Gastroesophageal sphincter (tissue), 4 donors: ENCODE measurements around the gene CIITA. TPM values are rescaled to one million over a fixed set of nuclear protein-coding genes. Genes with fewer than 3 reads are reported as not detected.
A peak's percentile ranks its signal among the peaks of the same experiment; 100 is the strongest.
"Not testable (repeated sequence)": the region's sequence is repeated elsewhere in the genome, so short reads cannot be mapped to it uniquely, and the experiment has no call there.

ENCODE experiments used
- ATAC-seq: fragments of 150-250 bp; one replicate; pipeline ENCODE4 v1.9.1; 2016; ENCODE audit warnings: mild to moderate bottlenecking, moderate library complexity
- H3K27ac ChIP-seq, 4 donors: fragments of 200-600 bp; sonication (generic) in 3 of 4; 1 replicate in 3 of 4; 2 replicates in 1 of 4; pipeline ENCODE4 v1.5.1; 2016 to 2019
- H3K27me3 ChIP-seq: fragments of 200-600 bp; sonication (generic); one replicate; pipeline ENCODE4 v1.5.1; 2019
- H3K36me3 ChIP-seq, 2 donors: fragments of 200-600 bp; sonication (generic); one replicate each; pipeline ENCODE4 v1.5.1; 2019; ENCODE audit warnings: control low read depth in 1 of 2
- H3K4me1 ChIP-seq, 3 donors: fragments of 200-600 bp; sonication (generic); 1 replicate in 2 of 3; 2 replicates in 1 of 3; pipeline ENCODE4 v1.5.1; 2016 to 2019; ENCODE audit warnings: control low read depth in 2 of 3
- H3K4me3 ChIP-seq, 2 donors: fragments of 200-600 bp; sonication (generic); one replicate each; pipeline ENCODE4 v1.5.1; 2019; ENCODE audit warnings: mild to moderate bottlenecking in 1 of 2, moderate library complexity in 1 of 2
- H3K9me3 ChIP-seq, 3 donors: fragments of 200-600 bp; sonication (generic); one replicate each; pipeline ENCODE4 v1.5.1; 2017 to 2019; ENCODE audit warnings: control low read depth in 2 of 3
- EP300 ChIP-seq: sonication (generic); formaldehyde crosslinking; IDR thresholded peaks from one replicate; pipeline ENCODE4 v1.6.1; 2017; ENCODE audit warnings: antibody characterized with exemption, mild to moderate bottlenecking
- POLR2A ChIP-seq, 2 donors: fragments of 450-650 bp; IDR thresholded peaks; one replicate each; pipeline ENCODE4 v1.6.1; 2017; ENCODE audit warnings: antibody characterized with exemption in 2 of 2, mild to moderate bottlenecking in 2 of 2, moderate library complexity in 1 of 2
- POLR2AphosphoS5 ChIP-seq: sonication (generic); formaldehyde crosslinking; IDR thresholded peaks from one replicate; pipeline ENCODE4 v1.6.1; 2017; ENCODE audit warnings: antibody characterized with exemption
- WGBS, 2 donors: methylation state at CpG; one replicate each; pipeline ENCODE4 v1.1.5; 2018; ENCODE audit warnings: low coverage in 1 of 2; 5-methylcytosine and 5-hydroxymethylcytosine counted together
- total RNA-seq, 4 donors: library from RNA; depleted of rRNA; stranded (reverse); fragments of >200 nt; gene quantifications; one replicate each; pipeline ENCODE4 v1.1.0, GENCODE V29; 2016
- TF ChIP-seq, protein P1 (sequence below), 4 experiments: fragments of 200-600 bp in 2 of 4; fragments of 450-650 bp in 2 of 4; sonication (generic) in 1 of 4; IDR thresholded peaks; one replicate each; pipeline ENCODE4 v1.5.1; 2017 to 2019; ENCODE audit warnings: antibody characterized with exemption in 4 of 4, mild to moderate bottlenecking in 2 of 4, moderate library complexity in 2 of 4

The CIITA gene
- total RNA-seq, 4 donors from 2014 or later, result 4.3 to 26.5 (median 7.4) TPM

DNA sequence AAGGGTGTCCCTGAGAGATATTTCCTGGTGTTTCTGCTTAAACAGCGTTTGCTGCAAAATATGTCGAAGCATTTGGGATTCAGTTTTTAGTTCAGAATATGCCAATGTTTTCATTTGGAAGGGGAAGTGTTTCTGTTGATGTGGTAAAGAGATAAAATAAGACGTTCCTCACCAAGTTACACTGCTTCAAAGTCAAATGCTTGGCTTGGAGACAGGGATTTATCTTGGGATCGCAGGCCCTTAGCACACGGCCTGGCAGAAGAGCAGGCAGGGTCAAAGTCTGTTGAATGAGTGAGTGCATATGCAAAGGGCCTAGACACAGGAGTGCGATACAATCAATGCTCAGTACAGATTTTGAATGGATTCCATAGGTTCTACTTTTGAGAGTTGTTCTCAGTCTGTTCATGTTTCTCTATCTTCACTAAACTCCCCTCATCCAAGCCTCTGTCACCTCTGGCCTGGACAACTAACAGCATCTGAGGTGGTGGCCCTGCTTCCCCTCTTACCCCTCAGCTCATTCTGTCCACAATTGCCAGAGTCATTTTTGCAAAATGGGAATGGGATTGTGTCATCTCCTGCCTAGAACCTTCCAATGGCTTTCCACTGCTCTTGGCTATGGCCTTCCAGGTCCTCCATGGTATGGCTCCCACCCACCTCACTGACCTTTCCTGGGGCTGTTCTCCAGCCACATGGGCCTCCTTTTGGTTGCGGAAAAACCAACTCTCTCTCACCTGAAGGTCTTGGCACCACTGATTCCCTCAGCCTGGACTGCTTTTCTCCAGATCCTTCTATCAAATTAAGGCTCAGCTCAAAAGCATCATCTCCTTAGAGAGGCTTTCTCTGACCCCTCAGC is 62.0 kb downstream of the CIITA start:
- Histone ChIP-seq H3K27ac (peak overlapping the region in 3 of 4 donors; percentile 85 to 94 (median 87)), H3K36me3 (peaks cover 0 to 4% of the 10 kb centered on the region in 2 donors), H3K9me3 (no peaks in the 10 kb centered on the region), H3K27me3 (no peaks in the 10 kb centered on the region), H3K4me3 (peak overlapping the region in 1 of 2 donors; percentile 79), H3K4me1 (peaks cover 8 to 88% (median 70%) of the 10 kb centered on the region in 3 donors)
- no peak for ATAC-seq
- 51 to 53% methylated on average over 5 to 7 of the region's 7 CpGs for WGBS, 2 donors
- TF ChIP-seq POLR2AphosphoS5 (no peak), EP300 (no peak), POLR2A (IDR thresholded peaks at IDR 0.05) (no peak)
- TF ChIP-seq, protein P1, sequence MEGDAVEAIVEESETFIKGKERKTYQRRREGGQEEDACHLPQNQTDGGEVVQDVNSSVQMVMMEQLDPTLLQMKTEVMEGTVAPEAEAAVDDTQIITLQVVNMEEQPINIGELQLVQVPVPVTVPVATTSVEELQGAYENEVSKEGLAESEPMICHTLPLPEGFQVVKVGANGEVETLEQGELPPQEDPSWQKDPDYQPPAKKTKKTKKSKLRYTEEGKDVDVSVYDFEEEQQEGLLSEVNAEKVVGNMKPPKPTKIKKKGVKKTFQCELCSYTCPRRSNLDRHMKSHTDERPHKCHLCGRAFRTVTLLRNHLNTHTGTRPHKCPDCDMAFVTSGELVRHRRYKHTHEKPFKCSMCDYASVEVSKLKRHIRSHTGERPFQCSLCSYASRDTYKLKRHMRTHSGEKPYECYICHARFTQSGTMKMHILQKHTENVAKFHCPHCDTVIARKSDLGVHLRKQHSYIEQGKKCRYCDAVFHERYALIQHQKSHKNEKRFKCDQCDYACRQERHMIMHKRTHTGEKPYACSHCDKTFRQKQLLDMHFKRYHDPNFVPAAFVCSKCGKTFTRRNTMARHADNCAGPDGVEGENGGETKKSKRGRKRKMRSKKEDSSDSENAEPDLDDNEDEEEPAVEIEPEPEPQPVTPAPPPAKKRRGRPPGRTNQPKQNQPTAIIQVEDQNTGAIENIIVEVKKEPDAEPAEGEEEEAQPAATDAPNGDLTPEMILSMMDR (IDR thresholded peaks at IDR 0.05), result no peak

DNA sequence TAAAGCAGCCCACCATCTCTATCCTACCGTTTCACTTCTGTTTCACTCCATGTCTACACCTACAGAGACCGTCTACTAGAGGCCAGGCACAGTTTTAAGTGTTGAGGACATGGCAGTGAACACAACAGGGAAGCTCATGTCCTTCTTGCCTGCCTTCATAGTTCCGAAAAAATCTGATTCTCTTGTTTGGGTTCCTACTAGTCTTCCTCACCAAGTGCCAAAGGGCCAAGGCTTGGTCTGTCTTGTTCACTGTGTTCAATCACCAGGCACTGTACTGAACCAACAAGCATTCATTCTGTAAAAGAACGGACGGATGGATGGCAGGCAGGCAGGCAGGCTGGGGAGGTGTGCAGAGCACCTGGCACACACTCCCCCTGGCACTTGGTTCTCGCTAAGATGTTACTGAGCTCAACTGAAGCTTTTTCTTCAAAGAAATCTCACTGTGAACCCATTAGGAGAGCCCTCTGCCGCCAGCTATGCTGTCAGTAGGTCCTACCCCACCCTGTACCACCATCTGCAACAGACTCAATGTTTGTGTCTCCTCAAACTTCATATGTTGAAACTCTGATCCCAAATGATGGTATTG is 62.7 kb downstream of the CIITA start:
- Histone ChIP-seq H3K9me3 (no peaks in the 10 kb centered on the region), H3K4me1 (peaks cover 8 to 82% (median 65%) of the 10 kb centered on the region in 3 donors), H3K27ac (peak overlapping the region in 3 of 4 donors; percentile 85 to 94 (median 87)), H3K27me3 (no peaks in the 10 kb centered on the region), H3K4me3 (peak overlapping the region; percentile 79 to 91), H3K36me3 (no peaks in the 10 kb centered on the region)
- WGBS, 2 donors, result 76 to 100% methylated on average over 1 to 3 of the region's 7 CpGs
- TF ChIP-seq EP300, result no peak
- TF ChIP-seq POLR2A (IDR thresholded peaks at IDR 0.05), result no peak
- TF ChIP-seq POLR2AphosphoS5, result no peak
- TF ChIP-seq, protein P1 (IDR thresholded peaks at IDR 0.05), result no peak
- no peak for ATAC-seq

DNA sequence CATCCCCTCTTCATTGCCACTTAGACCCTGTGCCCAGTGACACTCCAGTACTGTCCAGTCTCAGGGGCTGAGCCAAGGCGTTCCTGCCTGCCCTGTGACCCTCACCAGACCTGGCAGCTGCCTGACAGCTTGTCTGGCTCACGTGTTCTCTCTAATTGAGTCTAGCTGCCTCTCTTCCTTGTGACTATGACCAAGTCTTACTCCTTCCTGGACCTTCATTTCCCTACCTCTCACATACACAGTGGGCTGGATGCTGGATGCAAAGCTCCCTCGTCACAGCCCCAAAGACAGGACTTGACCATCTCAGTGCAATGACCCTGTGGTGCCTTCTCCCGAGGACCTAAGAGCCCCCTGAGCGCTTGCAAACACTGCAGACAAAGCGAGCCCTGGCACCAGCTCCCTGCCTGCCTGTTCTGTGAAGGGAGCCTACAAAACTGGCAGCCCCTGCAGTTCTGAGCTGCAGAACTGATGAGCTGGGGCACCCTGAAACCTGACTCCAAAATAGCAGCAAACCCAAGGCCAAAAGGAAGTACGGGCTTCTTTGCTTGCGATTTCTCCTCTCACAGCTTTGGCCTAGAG is 63.6 kb downstream of the CIITA start:
- H3K36me3 ChIP-seq, result no peaks in the 10 kb centered on the region
- H3K27me3 ChIP-seq, result no peaks in the 10 kb centered on the region
- H3K4me3 ChIP-seq, result peak overlapping the region; percentile 79 to 91
- peaks cover 8 to 82% (median 67%) of the 10 kb centered on the region in 3 donors for H3K4me1 ChIP-seq
- H3K27ac ChIP-seq, result peak overlapping the region; percentile 22 to 94 (median 86)
- no peaks in the 10 kb centered on the region for H3K9me3 ChIP-seq
- 5 to 23% methylated on average over 3 to 4 of the region's 8 CpGs for WGBS, 2 donors
- no peak for ATAC-seq
- TF ChIP-seq, protein P1 (IDR thresholded peaks at IDR 0.05), result no peak
- TF ChIP-seq POLR2AphosphoS5 (no peak), EP300 (no peak), POLR2A (IDR thresholded peaks at IDR 0.05) (no peak)

DNA sequence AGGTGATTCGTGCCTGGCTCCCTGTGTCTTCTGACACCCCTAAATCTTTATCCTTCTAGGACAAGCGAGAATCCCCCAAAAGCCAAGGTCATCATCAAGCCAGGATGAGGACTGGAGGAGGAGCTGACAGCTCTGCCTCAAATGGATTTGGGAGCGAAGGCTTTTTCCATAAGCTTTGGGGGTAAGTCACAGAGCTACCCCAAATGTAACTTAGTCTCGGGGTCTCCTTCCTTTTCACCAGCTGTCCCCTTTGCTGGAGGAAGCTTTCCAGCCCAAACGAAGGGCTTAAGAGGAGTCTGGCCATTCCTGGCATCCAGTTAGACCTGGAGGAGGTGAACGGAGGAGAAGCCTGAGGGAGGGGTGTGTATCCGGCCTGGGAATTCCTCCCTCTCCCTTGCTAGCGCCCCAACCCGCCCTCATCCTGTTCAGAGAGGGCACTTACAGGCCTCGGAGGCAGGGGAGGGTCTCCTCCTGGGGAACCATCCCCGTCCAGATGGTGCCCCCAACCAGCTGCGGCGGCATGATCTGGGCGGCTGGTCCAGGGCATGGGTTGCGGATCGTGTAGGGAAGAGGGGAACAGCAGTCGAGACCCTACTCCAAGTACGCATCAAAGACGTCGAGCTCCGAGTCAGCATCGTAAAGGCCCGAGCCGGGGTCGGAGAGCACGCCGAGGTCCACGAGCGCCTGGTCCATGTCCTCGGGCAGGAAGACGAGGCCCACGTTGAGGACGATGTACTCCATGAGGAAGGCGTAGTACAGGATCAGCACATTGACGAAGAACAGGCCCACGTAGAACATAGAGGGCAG is 64.3 kb downstream of the CIITA start:
- Histone ChIP-seq H3K27me3 (no peaks in the 10 kb centered on the region), H3K4me3 (peak overlapping the region; percentile 79 to 91), H3K27ac (peak overlapping the region; percentile 85 to 94 (median 88)), H3K4me1 (peaks cover 8 to 82% (median 67%) of the 10 kb centered on the region in 3 donors), H3K36me3 (no peaks in the 10 kb centered on the region), H3K9me3 (no peaks in the 10 kb centered on the region)
- ATAC-seq, result no peak
- 6 to 22% methylated on average over 1 to 3 of the region's 36 CpGs for WGBS, 2 donors
- TF ChIP-seq EP300 (no peak), POLR2A (IDR thresholded peaks at IDR 0.05) (no peak), POLR2AphosphoS5 (no peak)
- TF ChIP-seq, protein P1 (IDR thresholded peaks at IDR 0.05), result no peak

DNA sequence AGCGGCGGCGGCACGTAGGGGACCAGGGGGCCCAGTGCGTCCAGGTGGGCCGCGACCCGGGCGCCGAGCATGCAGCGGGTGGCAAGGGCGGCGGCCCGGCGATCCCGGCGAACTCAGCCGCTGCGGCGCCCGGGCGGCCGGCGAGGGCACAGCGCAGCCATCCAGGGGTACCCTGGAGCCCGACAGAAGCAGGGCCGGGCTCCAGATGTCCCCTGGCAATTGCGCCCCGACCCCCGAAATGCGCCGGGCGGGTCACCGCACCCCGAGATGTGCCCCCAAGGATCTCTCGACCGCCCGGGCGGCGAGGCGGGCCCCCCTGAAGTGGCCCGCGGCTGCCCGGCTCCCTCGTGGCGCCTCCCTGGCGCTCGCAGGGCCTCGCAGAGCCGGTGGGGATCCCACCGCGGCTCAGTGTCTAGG is 64.9 kb downstream of the CIITA start:
- not testable (repeated sequence) for H3K9me3 ChIP-seq, ATAC-seq, H3K36me3 ChIP-seq, H3K27me3 ChIP-seq
- WGBS, 2 donors, result no CpG with 5 or more reads among the region's 52 CpGs
- Histone ChIP-seq H3K4me3 (peak overlapping the region; percentile 79 to 91), H3K27ac (peak overlapping the region; percentile 85 to 94 (median 88)), H3K4me1 (peaks cover 8 to 82% (median 64%) of the 10 kb centered on the region in 3 donors)
